ENCODE results near the gene SSR1.

DNA sequence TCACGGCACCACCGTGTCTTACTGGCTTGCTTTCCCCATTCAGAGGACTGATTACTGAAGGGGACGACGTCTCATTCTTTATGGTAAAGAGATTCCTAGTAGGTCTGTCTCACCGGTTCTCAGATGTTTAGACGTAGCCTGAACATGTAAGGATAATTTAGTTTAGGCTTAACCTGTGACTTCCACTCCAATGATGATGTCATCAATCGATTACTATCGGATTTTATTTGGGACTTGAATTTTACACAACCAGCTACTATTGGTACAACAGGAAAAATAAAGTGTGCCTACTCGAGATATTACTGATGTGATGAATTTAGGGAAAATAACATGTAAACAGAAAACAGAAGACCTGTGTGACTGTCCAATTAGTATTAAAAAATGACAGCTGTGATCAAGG, 4.5 kb upstream of the SSR1 start:
- TF ChIP-seq POLR2A (IDR thresholded peaks at IDR 0.05; ENCODE audit: low read depth, low read length) (no peak), POLR2AphosphoS5 (IDR thresholded peaks at IDR 0.05; ENCODE audit: low read depth, low read length) (no peak), PAX5 (IDR thresholded peaks at IDR 0.05; ENCODE audit: insufficient read depth, low read length, severe bottlenecking) (no peak), TAF1 (IDR thresholded peaks at IDR 0.05; ENCODE audit: low read depth, low read length) (no peak), POU2F2 (IDR thresholded peaks at IDR 0.05; ENCODE audit: low read depth, low read length) (no peak), SPI1 (IDR thresholded peaks at IDR 0.05; ENCODE audit: low read depth, low read length) (no peak)

Measured in GM12891 (cell line).